Putamen (tissue), 1 donor: ENCODE results near the gene ANKRD23.
"Not testable (repeated sequence)": the region's sequence is repeated elsewhere in the genome, so short reads cannot be mapped to it uniquely, and the experiment has no call there.

ENCODE experiments used
- DNase-seq: peaks from one replicate; pipeline ENCODE4 v3.0.0-alpha.2; 2016; ENCODE audit warnings: low spot score

ANKRD23 gene

DNA sequence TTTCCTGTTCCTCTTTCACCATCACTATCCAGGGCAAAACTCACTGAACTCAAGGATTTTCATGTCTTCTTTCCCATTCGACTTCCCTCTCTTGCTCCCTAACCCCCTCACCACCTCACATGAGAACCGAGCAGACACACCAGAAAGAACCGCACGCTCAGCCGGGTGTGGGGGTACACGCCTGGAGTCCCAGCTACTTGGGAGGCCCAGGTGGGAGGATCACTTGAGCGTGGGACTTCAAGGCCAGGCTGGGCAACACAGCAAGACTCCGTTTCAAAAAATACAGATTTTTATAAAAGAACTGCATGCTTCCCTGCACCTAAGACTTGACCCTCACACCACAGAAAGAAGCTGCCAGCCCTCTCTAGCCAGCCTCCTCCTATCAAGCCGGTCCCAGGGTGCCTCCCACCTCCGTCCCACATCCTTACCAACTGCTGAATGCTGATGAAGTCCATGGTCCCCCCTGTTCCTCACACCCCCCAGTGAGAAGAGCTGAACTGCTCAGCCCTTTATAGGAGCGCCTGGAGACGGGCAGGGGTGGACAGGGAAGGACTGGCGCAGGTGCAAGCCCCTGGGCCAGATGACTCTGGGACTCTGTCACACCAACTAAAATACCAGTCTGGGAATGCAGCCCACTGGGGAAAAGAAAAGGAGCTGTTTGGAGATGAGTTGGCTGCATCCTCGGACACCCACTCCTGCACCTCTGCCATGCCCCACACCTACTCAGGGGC is at the start of gene ANKRD23:
TSS of gene ANKRD23 (minus strand) at position 484 of the 731 bp plus-strand sequence. CDS start at position 455, 29 bp downstream.
- no peak for DNase-seq

DNA sequence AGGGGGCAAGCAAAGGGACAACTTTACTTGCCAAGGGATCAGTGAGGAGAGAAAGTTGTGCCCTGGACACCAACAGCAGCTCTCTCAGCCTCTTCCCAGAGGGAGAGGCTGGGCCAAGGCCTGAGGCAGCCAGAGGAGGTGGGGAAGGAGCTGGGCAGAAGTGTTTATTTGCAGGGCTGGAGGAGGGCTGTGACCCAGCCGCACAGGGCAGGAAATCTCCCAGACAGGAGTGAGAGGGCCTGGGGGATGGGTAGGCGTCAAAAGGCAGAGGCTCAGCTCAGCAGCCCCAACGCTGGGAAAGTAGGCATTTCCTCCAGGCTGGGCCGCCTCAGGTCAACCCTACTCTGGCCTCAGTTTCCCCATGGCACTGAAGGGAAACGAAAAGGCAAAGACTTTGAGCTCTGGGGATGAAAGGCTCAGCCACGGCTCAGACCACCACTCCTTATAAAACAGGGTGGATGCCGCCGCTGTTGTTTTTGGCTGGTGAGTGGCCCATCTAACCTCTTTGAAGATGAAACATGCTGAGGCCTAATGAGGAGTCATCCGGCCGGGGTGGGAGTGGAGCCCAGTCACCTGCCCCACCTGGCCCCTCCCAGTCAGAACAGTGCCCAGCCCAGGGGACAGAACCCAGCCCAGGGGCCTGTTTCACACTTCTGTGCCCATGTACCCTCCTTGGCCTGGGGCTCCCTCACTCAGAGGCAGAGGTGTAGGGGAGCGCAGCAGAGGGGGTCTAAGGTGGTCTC is 47.9 kb upstream of the ANKRD23 start:
- no peak for DNase-seq

GRCh38 chr2:96890726-96891385 is 47.0 kb upstream of the ANKRD23 start:
- no peak for DNase-seq

GRCh38 chr2:96890252-96890651 is 46.4 kb upstream of the ANKRD23 start:
- DNase-seq = no peak

GRCh38 chr2:96889502-96889901 is 45.7 kb upstream of the ANKRD23 start:
- not testable (repeated sequence) for DNase-seq

DNA sequence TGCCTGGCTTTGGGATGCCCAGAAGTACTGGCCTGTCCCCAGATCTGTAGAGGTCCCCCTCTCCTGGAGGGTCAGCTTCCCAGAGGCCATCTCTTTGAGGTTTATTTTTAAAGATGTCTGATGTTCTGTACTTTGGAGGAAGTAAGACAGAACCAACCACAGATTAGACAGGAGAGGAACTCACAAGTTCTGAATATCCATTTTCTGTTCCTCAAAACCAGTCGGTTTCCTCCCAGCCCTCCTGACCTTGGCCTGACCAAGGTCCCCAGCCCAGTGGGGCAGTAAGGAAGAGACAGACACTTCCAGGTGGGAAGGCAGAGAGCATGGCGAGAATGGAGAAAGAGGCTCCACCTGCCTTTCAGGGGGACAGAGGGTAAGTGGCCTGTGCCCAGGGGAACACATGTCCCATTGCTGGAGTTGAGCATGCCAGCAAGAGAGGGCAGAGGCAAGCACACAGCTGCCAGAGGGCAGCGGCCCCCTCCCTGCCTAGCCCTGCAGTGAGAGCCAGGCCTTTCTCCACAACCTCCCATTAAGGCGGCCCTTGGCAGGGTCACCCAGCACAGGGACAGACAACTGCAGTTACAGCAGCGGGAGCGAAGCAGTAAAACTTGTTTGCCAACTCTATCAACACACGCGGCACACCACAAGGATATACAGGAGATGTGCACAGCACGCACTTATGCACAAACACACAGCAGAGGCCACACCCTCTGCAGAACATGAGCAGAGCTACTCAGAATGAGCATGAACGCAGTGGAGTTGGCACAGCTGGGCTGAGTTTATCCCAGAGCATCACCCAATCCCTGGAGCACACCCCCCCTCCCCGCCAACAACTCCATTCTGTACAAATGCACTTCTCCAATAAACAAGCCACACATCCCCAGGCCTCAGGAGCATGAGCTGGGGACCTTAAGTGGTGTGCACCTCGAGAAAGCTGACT is 44.5 kb upstream of the ANKRD23 start:
- DNase-seq = peak; percentile 79

DNA sequence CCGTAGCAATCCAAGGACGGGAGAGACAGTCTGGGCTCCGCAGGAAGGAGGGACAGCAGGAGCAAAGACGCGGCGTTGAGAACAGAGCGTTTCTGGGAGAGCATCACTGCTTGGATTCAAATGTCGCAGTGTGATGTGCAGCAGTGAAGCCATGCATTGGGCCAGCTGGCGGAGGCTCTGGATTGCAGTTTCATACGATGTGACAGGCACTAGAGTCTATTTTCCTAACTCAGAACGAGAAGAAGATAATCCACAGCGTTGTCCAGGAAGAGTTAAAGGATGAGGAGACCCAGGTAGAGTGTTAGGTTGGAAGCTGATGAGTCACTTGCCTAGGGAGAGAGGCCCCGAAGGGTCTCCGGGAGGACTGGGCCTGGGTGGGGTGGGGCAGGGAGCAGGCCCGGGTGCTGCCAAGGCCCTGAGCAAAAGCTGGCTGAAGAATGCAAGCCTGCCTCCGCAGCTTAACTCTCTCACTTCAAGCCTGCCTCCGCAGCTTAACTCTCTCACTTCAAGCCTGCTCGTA is 43.7 kb upstream of the ANKRD23 start:
- no peak for DNase-seq

GRCh38 chr2:96885432-96886347 is 41.9 kb upstream of the ANKRD23 start:
- no peak for DNase-seq

- DNase-seq = no peak
Measured at GRCh38 chr2:96884299-96885094, 40.7 kb upstream of the ANKRD23 start.

- no peak for DNase-seq
Measured at GRCh38 chr2:96883306-96883705, 39.5 kb upstream of the ANKRD23 start.

DNA sequence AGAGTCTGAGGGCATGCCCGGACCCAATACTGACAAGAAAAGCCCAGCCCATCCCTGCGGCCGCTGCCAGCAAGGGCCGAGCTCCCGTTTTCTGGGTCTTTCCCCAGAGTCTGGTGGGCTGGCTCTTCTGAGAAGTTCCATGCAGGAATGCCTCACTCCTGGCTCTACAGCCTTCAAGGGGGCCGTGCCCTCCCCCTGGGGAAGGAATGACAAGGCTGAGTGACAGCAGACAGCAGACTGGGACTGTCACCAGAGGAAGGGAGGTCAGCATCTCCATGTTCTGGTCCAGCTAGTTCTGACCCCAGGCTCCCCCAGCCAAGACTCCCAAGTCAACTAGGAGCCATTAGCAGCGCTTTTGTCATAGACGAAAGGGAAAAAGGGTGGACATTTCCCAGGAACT is 39.1 kb upstream of the ANKRD23 start:
- DNase-seq = no peak

GRCh38 chr2:96882230-96882629 is 38.4 kb upstream of the ANKRD23 start:
- DNase-seq = no peak

DNA sequence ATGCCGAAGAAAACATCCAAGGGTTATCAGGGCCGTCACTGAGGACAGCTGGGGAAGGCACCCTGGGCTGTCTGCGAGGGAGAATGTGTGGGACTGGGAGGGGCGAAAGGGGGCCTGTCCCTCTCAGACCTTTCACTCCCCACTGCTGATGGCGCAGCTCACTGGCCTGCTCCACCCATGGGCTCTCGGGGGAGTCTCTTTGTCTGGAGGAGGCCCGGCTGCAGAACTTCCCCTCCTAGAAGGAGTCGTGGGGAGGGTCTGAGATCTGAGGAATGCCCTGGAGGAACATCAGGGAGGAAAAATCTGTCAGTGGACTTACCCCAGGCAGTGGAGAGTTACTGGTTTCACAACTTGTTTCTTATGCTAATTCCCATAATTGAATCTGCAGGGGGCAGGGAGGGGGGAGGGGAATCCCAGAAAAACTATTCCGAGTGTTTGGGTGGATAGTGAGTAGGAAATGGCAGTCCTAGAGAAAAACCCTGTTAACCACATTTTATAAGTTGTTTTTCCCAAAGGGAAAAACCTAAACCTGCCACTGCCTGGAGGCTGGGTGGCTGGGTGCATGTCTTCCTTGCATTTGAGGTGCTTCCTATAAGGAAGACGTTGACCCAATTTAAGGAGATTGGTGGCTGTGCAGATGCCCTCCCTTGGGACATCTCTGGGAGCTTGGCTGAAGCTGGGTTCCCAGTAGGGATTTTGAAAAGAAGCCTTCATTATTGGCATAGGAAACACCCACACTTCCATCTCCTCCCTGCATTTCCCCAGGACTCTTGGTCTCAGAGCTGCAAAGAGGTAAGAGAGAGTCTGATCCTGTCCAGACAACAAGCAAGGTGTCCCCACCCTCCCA is 37.8 kb upstream of the ANKRD23 start:
- no peak for DNase-seq

GRCh38 chr2:96880891-96881273 is 37.1 kb upstream of the ANKRD23 start:
- no peak for DNase-seq

DNA sequence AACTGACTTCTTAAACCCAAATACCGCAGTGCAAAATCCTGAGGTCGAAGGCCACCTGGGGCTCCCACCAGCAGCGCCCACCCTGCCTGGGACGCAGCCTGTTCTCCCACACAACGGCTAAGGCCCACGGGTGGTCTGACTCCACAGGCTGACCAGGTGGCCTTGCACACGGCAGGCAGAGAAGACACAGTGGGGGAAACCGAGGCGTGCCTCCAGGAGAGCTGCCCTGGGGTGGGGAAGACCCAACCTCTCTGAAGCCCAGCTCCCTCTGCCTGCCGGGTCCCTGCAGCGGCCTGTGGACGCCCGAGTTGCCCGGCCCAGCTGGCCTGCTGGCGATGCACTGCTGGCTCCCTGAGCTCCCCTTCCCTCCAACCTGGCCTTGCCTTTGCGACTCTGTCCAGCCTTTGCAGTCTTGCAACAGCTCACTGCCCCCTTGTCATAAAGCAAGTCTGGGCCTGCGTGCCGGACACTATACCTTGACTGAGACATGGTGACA is 35.8 kb upstream of the ANKRD23 start:
- DNase-seq = no peak

DNA sequence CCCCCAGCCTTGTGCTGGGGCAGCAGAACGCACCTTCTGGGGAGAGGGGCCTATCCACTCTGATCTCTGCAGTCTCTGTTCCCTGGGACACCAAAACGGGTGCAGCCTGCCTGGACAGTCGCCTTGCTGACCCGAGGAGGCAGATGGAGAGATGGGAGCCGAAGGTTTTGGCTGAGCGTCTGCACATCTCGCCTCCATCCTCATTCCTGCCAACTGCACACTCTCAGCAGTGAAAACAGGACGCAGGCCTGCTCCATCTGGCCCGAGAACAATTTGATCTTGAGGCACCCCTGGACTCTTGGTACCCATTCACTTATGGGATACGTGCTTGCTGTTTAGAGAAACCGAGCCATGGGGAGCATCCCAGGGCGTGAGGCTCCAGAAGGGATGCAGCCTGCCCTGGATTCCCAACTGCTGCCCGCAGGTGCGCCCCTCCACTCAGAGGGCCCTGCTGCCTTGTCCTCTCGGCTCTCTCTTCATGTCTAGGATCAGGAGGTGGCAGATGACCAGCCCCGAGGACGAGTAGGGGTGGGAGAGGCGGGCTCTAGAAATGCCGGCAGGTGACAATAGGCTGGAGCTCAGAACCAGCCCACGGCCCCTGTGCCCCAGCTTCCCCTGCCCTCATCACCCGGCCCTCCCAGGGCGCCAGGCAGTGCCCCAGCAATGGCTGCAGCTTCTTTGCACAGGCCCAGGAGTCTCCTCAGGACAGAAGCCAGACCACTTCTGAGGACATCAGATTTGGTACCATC is 35.1 kb upstream of the ANKRD23 start:
- DNase-seq = no peak

DNA sequence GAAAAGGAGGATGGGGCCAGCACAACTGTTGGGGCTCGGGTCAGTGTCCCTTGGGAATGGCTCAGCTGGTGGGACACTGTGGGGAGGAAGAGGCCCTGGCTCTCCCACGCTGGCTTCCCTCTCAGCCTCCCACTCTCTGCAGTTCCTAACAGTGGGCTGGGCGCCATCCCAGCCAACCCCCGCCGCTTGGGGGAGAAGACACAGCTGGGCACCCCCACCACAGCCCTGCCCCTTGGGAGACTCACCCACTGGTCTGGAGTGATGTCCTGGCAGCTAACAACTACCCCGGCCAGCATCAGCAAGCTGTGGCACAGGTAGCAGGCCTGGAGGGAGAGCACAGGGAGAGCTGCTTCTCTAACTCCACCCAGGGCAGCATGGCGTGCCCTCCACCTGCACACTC is 34.4 kb upstream of the ANKRD23 start:
- no peak for DNase-seq

- no peak for DNase-seq
Measured at GRCh38 chr2:96877631-96878092, 33.8 kb upstream of the ANKRD23 start.
